Measurements from ENCODE around the gene SNRK.
"Not testable (repeated sequence)": the region's sequence is repeated elsewhere in the genome, so short reads cannot be mapped to it uniquely, and the experiment has no call there.

SNRK gene

DNA sequence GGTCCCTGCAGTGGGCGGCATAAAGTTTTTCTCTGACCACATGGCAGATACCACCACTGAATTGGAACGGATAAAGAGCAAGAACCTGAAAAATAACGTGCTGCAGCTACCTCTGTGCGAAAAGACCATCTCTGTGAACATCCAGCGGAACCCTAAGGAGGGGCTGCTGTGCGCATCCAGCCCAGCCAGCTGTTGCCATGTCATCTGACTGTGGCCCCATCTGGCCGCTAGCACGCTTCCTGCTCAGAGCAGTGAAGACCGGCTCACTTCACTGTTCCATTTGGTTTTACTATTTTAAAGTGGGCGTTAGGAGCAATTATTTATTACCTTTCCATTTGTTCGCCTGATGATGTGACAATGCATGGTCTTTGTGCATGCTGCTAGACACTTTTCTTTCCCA lies 62.0 kb downstream of the SNRK start:
- DNase-seq, result no peak

GRCh38 chr3:43348852-43349574 lies 62.7 kb downstream of the SNRK start:
- DNase-seq, result no peak

DNA sequence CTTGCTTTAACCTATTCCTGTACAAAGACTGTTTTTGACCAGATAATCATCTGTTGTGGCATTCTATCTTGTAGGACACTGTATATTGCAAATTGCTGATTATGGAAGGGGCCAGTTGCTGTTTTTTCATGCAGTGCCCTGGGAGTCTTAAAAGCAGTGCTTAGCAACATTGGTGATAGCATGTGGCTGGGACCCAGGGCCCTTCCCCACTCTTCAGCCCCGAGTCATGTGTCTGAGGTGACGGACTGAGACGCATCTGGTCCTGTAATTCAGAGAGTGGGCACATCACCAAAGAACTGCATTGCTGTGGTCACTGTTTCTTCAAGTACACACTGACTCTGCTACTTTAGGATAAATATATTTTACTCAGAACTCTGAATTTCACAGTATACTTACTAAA lies 63.4 kb downstream of the SNRK start:
- DNase-seq, result no peak

DNA sequence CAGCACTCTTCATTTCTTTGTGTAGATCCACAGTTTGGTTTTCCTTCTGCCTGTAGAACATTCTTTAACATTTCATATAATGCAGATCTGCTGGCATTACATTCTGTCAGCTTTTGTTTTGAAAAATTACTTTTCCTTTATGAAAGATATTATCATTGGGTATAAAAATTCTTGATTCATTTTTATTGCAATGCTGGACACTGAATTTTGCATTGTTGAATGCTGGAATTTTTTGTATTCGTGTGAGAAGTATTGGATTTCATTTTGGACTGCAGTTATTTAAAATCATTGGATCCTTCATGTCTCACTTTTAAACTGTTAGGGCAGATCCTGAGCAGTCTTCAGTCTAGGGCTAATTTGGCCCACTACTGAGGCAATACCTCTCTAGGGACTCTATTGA lies 67.1 kb downstream of the SNRK start:
- no peak for DNase-seq

- DNase-seq, result no peak
Observed at GRCh38 chr3:43353923-43354670, 67.8 kb downstream of the SNRK start.

DNA sequence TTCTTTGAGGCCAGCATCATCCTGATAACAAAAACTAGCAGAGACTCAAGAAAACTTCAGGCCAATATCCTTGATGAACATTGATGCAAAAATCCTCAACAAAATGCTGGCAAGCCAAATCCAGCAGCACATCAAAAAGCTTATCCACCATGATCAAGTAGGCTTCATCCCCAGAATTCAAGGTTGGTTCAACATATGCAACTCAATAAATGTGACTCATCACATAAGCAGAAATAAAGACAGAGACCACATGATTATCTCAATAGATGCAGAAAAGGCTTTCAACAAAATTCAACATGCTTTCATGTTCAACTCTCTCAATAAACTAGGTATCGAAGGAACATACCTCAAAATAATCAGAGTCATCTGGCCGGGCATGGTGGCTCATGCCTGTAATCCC lies 69.7 kb downstream of the SNRK start:
- not testable (repeated sequence) for DNase-seq

GRCh38 chr3:43361077-43361476 lies 74.7 kb downstream of the SNRK start:
- no peak for DNase-seq

- DNase-seq, result no peak
Observed at GRCh38 chr3:43362183-43362582, 75.8 kb downstream of the SNRK start.

GRCh38 chr3:43362961-43363360 lies 76.6 kb downstream of the SNRK start:
- DNase-seq, result no peak

GRCh38 chr3:43363621-43364266 lies 77.4 kb downstream of the SNRK start:
- DNase-seq, result no peak

DNA sequence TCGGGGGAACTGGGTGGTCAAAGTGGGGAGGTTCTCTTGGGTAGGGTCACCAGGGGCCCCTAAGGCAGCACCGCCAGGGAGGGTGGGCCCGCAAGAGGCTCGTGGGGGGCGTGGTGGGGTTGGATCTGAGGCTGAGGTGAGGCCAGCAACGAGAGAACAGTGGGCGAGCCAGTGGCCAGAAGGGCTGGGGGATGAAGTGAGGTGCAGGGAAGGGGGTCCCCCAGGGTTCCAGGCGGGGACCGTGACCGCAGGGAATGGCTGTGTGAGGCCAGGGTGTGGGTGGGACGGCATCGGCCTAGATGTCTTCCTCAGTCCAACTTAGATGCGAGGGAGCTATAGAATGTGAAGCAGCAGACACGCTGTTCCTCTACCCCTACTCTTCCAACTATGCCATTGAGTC lies 78.2 kb downstream of the SNRK start:
- no peak for DNase-seq

DNA sequence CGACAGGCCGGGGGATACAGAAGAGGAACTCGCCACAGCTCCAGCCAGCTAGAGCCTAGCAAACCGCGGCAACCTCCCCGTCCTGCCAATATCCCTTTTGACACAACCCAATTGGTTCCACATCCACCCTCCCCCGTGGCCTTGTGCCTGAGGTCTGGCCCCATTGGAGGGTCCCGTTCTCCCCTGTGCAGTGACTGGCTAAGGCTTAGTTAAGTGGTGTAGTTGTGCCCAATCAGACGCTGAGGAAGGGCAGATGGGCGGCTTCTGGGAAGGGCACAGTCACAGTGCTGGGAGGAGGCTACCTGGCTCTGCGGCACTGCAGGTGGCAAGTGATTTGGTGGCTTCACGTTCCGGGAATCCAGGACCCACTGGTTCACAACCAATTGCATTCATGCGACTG lies 78.6 kb downstream of the SNRK start:
- no peak for DNase-seq

DNA sequence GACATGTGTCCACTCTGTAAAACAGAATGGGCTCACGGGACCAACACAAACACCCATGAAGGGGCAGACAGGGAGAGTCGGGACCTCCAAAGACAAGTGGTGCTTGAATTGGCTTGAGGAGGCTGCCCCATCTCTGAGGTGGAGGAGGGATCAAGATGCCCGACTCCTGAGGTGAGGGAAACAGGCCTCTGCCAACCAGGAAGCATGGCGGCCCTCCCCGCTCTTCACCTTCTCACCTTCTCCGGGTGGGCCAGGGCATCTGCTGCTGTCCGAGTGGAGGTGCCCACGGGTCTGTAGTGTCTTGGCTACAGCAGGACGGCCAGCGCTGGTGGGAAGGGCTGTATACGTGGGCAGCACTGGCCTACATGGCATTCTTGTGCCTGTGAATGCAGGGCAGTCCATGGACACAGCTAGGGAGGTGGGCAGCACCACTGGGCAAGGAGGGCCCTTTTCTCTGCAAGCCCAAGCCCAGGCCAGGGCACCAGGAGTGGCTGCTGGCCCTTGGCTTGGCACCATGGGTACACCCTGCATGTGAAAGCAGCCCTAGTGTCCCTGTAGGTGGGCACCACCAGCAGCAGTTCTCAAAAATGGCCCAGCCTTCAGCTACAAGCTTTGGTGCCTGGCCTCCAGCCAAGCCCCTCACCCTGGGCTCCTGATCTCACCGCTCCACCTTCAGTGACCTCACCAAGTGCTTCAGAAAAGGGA lies 79.4 kb downstream of the SNRK start:
- DNase-seq, result no peak

- DNase-seq, result no peak
Observed at GRCh38 chr3:43366481-43366880, 80.1 kb downstream of the SNRK start.

GRCh38 chr3:43366885-43367284 lies 80.5 kb downstream of the SNRK start:
- DNase-seq, result no peak

DNA sequence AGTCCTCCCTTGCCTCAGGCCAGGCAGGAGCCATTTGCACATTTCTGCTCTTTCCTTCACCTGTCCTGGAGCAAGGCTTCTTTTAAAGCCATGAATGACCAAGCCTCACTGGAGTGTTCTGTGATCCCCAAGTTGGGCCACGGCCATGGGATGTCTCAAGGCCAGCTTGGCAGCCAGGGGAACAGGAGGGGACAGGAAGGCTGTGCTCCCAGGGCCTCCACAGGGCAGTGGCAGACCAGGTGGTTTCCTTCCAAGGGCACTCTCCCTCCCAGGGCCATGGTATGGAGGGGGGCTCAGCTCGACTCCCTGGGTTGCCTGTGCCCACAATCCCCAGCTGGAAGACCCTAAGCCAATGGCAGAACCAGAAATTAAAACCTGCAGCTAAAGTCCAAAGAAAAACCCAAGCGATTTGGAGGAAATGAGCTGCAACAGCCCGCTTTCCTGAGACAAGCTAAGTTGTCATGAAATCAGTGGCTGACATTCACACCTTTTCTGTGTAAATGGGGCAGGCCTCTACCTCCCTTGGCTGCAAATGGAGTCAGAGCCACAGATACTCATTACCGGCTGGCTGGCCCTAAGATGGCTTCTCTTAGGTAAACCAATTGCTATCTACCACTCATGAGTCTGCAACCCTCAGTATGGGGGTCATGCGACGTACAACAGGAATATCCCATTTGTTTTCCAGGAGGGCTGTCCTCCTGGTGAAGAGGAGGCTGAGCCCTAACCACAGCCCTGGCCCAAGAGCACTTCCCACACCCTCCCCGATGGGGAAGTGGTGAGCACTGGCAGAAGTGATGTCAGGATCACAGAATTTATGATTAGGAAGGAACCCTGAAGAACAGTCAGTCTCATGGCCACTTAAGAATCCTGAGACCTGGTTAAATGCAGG lies 83.3 kb downstream of the SNRK start:
- no peak for DNase-seq

DNA sequence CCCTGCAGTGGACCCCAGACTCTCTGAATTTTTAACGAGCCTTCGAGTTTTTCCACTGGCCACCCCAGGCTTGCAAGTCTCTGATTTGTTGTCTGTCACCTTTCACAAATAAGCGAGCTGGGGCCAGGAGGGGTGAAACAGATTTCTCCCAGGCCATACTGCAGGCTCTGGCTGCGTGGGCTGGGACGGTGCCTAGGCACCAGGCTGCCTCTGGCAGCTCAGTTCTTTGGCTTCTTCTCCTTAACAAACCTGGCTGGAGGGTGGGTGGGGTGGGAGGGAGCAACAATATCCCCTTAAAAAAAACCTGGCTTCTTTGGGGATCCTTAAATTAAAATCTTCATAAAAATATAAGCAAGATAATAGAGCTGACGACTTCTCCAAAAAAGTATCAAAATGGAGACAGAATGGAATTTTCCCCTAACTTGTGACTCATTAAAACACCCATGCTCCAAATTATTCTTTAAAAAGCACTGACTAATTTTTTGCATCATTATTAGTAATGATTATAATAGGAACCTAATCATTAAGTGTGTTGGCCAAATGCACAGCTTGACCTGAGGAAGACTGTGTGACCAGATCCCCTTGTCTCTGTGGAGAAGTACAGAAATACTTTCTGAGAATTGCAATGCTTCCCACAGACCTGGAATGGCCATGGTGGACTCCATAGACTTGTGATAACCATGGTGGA lies 84.1 kb downstream of the SNRK start:
- no peak for DNase-seq

DNA sequence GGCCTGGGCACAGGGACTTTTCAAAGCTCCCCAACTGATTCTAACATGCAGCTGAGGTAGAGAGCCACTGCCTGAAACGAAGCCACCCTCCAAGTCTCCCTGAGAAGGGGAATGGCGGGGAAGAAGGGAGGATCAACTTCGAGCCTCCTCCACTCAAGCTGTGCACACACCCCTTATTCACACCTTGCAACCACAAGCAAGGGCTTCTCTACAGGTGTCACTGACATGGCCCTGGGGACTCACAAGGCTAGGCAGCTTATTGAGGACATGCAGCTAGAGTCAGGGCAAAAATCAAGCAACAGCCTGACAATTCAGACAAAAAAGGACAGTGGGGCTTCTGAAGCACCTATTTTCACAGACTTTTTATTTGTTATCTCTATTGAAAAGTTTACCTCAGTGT lies 85.2 kb downstream of the SNRK start:
- no peak for DNase-seq

DNA sequence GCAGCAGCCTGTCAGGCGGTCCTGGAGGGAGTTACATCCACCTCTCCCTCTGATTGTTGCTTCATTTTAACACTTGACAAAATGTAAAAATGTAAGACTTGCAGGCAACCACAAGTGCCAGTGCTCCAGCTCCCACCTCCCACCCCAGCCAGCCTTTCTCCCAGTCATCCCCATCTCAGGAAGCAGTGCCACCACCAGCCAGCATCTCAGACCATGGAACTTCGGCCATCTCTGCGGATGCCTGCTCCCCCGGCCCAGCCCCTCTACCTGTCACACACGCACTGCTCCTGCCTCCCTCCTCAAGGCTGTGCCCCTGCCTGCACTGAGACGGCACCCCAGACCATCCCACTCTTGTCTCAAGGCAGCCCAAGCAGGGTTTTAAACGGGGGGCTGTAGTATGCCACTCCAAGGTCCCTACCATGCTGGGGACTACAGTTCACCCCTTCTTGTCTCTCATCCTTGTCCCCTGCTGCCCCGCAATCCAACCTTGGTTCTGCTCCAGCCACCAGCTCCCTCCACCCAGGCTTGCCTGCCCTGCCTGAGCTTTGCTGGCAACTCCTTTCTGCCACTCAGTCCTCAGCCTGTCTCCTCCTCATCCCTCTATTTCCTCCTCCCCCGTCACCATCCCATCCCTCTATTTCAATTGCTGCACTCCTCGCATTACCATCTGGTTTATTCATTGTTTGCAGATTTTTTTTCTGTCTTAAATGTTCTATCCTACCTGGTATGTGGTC lies 85.8 kb downstream of the SNRK start:
- DNase-seq, result no peak

- DNase-seq, result no peak
Observed at GRCh38 chr3:43372809-43373559, 86.6 kb downstream of the SNRK start.
